Loucy (cell line): ENCODE measurements around the gene PCNT.

ENCODE experiments used
- H2AFZ ChIP-seq: fragments of 200-600 bp; sonication (generic); 2 replicates; pipeline ENCODE4 v1.6.0; 2016; ENCODE audit warnings: antibody characterized with exemption, mild to moderate bottlenecking, low read length, moderate library complexity
- H3F3A ChIP-seq: fragments of 200-600 bp; 2 replicates; pipeline ENCODE4 v1.6.0; 2016; ENCODE audit warnings: antibody characterized with exemption, low read depth, mild to moderate bottlenecking
- H3K27me3 ChIP-seq: fragments of 200-600 bp; sonication (generic); 2 replicates; pipeline ENCODE4 v1.6.1; 2014; ENCODE audit warnings: low read length, mild to moderate bottlenecking; ENCODE audit not compliant: insufficient read depth, poor library complexity, severe bottlenecking
- H3K36me3 ChIP-seq: fragments of 200-600 bp; sonication (generic); 2 replicates; pipeline ENCODE4 v1.6.1; 2016; ENCODE audit warnings: low read length; ENCODE audit not compliant: insufficient read depth
- H3K4me1 ChIP-seq: fragments of 200-600 bp; sonication (generic); 2 replicates; pipeline ENCODE4 v1.5.1; 2014; ENCODE audit warnings: low read length, mild to moderate bottlenecking; ENCODE audit not compliant: insufficient read depth, poor library complexity, severe bottlenecking
- H3K4me2 ChIP-seq: fragments of 200-600 bp; sonication (generic); 2 replicates; pipeline ENCODE4 v1.6.0; 2014; ENCODE audit warnings: antibody characterized with exemption, low read length, low read depth, mild to moderate bottlenecking; ENCODE audit not compliant: poor library complexity, severe bottlenecking
- H3K4me3 ChIP-seq: fragments of 200-600 bp; sonication (generic); 2 replicates; pipeline ENCODE4 v1.5.1; 2014; ENCODE audit warnings: low read length, mild to moderate bottlenecking, mixed read lengths; ENCODE audit not compliant: poor library complexity, severe bottlenecking
- H3K79me2 ChIP-seq: fragments of 200-600 bp; sonication (generic); 2 replicates; pipeline ENCODE4 v1.6.1; 2014; ENCODE audit warnings: low read length; ENCODE audit not compliant: insufficient read depth
- H3K9ac ChIP-seq: fragments of 200-600 bp; sonication (generic); 2 replicates; pipeline ENCODE4 v1.6.0; 2014; ENCODE audit warnings: mild to moderate bottlenecking, low read depth, low read length, moderate library complexity; ENCODE audit not compliant: poor library complexity, severe bottlenecking
- H3K9me2 ChIP-seq: fragments of 200-600 bp; sonication (generic); replicated peaks from 2 replicates; pipeline ENCODE4 v1.6.1; 2016; ENCODE audit warnings: low read depth, low read length, mixed read lengths
- H3K9me3 ChIP-seq: fragments of 200-600 bp; sonication (generic); 2 replicates; pipeline ENCODE4 v1.6.1; 2014; ENCODE audit warnings: mild to moderate bottlenecking, antibody characterized with exemption, low read length, low read depth; ENCODE audit not compliant: insufficient read depth
- H4K20me1 ChIP-seq: fragments of 200-600 bp; sonication (generic); 2 replicates; pipeline ENCODE4 v1.6.0; 2014; ENCODE audit warnings: antibody characterized with exemption, low read length, mild to moderate bottlenecking; ENCODE audit not compliant: insufficient read depth, poor library complexity, severe bottlenecking
- EZH2phosphoT487 ChIP-seq: fragments of 200-600 bp; IDR thresholded peaks from 2 replicates; pipeline ENCODE4 v1.6.1; 2018; ENCODE audit warnings: antibody characterized with exemption, mild to moderate bottlenecking, moderate library complexity, borderline replicate concordance
- TF ChIP-seq, protein P1 (sequence below): fragments of 200-600 bp; sonication (generic); conservative IDR thresholded peaks from 2 replicates; pipeline ENCODE4 v1.5.1; 2014; ENCODE audit warnings: mild to moderate bottlenecking, antibody characterized with exemption, low read length

The PCNT gene

GRCh38 chr21:46324390-46325072 lies 575 bp downstream of the PCNT start:
- Histone ChIP-seq H3F3A (peaks cover 16% of the 10 kb centered on the region), H3K4me2 (peak overlapping the region; percentile 95), H3K4me3 (peak overlapping the region; percentile 99), H3K36me3 (peaks cover 8% of the 10 kb centered on the region; the same call in 1 of the 2 replicates), H3K9me3 (no peaks in the 10 kb centered on the region), H4K20me1 (peaks cover 38% of the 10 kb centered on the region), H3K27me3 (peaks cover 17% of the 10 kb centered on the region), H3K79me2 (peaks cover 81% of the 10 kb centered on the region), H2AFZ (peak overlapping the region; percentile 78), H3K9me2 (no peaks in the 10 kb centered on the region), H3K4me1 (peaks cover 50% of the 10 kb centered on the region), H3K9ac (peak overlapping the region; percentile 100)
- TF ChIP-seq EZH2phosphoT487, result no peak
- TF ChIP-seq, protein P1, sequence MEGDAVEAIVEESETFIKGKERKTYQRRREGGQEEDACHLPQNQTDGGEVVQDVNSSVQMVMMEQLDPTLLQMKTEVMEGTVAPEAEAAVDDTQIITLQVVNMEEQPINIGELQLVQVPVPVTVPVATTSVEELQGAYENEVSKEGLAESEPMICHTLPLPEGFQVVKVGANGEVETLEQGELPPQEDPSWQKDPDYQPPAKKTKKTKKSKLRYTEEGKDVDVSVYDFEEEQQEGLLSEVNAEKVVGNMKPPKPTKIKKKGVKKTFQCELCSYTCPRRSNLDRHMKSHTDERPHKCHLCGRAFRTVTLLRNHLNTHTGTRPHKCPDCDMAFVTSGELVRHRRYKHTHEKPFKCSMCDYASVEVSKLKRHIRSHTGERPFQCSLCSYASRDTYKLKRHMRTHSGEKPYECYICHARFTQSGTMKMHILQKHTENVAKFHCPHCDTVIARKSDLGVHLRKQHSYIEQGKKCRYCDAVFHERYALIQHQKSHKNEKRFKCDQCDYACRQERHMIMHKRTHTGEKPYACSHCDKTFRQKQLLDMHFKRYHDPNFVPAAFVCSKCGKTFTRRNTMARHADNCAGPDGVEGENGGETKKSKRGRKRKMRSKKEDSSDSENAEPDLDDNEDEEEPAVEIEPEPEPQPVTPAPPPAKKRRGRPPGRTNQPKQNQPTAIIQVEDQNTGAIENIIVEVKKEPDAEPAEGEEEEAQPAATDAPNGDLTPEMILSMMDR, result no peak

DNA sequence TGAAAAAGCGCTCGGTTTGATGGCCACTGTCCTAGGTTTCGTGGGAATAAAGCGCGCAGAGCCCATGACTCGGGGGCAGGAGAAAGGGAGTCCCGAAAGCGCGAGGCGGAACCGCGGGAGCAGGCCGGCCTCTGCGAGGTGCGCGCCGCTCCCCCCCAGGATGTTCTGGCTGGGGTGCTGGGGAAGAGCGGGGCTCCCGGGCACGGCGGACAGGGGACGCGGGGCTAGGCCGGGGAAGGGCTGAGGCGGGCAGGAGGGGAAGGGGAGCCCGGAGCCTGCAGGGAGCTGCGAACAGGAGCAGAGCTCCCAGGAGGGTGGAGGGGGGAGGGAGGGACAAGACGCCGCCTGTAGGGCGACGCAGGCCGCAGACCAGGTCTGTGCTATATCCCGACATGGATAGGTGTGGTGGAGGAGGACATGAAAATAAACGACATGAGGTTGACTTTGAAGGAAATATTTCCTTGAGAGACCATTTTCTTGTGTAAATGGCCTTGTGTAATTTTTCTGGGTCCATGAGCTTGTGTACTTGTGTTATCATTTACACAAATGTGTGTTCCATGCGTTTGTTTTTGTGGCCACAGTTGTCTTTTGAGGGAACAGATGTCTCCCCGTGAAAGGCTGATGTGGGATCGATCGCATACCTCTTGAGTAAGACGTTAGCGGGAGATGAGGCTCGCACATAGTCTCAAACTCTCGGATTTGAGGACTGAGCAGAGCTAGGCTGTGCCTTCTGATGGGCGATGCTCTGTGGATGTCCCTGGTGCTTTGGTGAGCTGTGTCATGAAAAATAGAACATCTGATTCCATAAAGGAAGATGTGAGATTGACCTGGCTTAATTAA lies 1.3 kb downstream of the PCNT start:
- Histone ChIP-seq H3F3A (peaks cover 16% of the 10 kb centered on the region), H3K4me2 (peak overlapping the region; percentile 95), H3K36me3 (peaks cover 14% of the 10 kb centered on the region; the same call in 1 of the 2 replicates), H3K4me3 (peak overlapping the region; percentile 92), H3K9ac (peak overlapping the region; percentile 96), H4K20me1 (peaks cover 38% of the 10 kb centered on the region), H3K4me1 (peaks cover 48% of the 10 kb centered on the region), H3K79me2 (peaks cover 83% of the 10 kb centered on the region), H2AFZ (peak overlapping the region; percentile 77), H3K27me3 (peaks cover 17% of the 10 kb centered on the region), H3K9me2 (no peaks in the 10 kb centered on the region), H3K9me3 (no peaks in the 10 kb centered on the region)
- TF ChIP-seq, protein P1, result peak; percentile 35
- no peak for TF ChIP-seq EZH2phosphoT487

DNA sequence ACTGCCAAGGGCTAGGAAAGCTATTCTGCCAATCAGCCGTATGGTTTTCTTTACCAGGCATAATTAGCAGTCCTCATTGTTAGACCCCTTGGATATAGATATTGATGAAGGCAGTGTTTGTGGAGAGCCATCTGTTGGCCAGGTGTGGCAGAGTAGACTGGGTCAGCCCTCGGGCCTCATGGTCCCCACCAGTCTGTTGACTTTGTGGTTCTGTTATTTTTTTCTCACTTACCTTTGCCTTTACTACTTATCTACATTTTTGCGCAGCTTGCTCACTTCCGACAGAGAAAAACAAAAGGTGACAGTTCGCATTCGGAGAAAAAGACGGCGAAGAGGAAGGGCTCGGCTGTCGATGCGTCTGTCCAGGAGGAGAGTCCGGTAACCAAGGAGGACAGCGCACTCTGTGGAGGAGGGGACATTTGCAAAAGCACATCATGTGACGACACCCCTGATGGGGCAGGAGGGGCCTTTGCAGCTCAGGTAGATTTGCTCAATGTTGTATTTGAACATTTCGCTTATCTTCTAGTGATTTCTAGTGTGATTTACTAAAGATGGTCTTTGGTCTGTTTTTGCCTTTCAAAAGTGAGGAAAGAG lies 2.3 kb downstream of the PCNT start:
- H3K9me2 ChIP-seq, result no peaks in the 10 kb centered on the region
- H3K36me3 ChIP-seq, result peaks cover 23% of the 10 kb centered on the region; the same call in 1 of the 2 replicates
- H2AFZ ChIP-seq, result no peak overlapping the region
- peaks cover 41% of the 10 kb centered on the region for H4K20me1 ChIP-seq
- H3K4me3 ChIP-seq, result peak overlapping the region; percentile 92
- H3K79me2 ChIP-seq, result peaks cover 89% of the 10 kb centered on the region
- H3F3A ChIP-seq, result peaks cover 9% of the 10 kb centered on the region
- TF ChIP-seq, protein P1, result peak; percentile 54
- TF ChIP-seq EZH2phosphoT487, result no peak
- H3K9me3 ChIP-seq, result no peaks in the 10 kb centered on the region
- H3K4me1 ChIP-seq, result peaks cover 42% of the 10 kb centered on the region
- H3K9ac ChIP-seq, result peak overlapping the region; percentile 96
- peak overlapping the region; percentile 95 for H3K4me2 ChIP-seq
- peaks cover 17% of the 10 kb centered on the region for H3K27me3 ChIP-seq
